H9 (cell line): ENCODE results near the gene ATG13. TPM values are rescaled to one million over a fixed set of nuclear protein-coding genes. Genes with fewer than 3 reads are reported as not detected.

Experiments used
- DNase-seq: peaks from one replicate; pipeline ENCODE4 v3.0.0-alpha.2; 2017
- H2AFZ ChIP-seq: one replicate; pipeline ENCODE4 v1.6.1; 2013; ENCODE audit warnings: mild to moderate bottlenecking, low read length, control low read depth, moderate library complexity
- H2AK5ac ChIP-seq: 2 replicates; pipeline ENCODE4 v1.6.1; 2013; ENCODE audit warnings: low read length, control low read depth, mixed read lengths; ENCODE audit not compliant: insufficient read length
- H2BK120ac ChIP-seq: one replicate; pipeline ENCODE4 v1.6.1; 2013; ENCODE audit warnings: low read depth, mild to moderate bottlenecking, low read length, control low read depth, inconsistent platforms; ENCODE audit not compliant: poor library complexity, severe bottlenecking
- H2BK12ac ChIP-seq: 2 replicates; pipeline ENCODE4 v1.6.1; 2013; ENCODE audit warnings: low read length, control low read depth, mixed read lengths, low read depth; ENCODE audit not compliant: insufficient read length
- H2BK15ac ChIP-seq: 2 replicates; pipeline ENCODE4 v1.6.1; 2013; ENCODE audit warnings: low read depth, low read length, control low read depth
- H2BK20ac ChIP-seq: one replicate; pipeline ENCODE4 v1.6.1; 2013; ENCODE audit warnings: low read depth, mild to moderate bottlenecking, low read length, control low read depth, inconsistent platforms; ENCODE audit not compliant: poor library complexity, severe bottlenecking
- H2BK5ac ChIP-seq: 2 replicates; pipeline ENCODE4 v1.6.1; 2013; ENCODE audit warnings: low read length, control low read depth, mixed read lengths; ENCODE audit not compliant: insufficient read length
- H3K14ac ChIP-seq: 2 replicates; pipeline ENCODE4 v1.6.1; 2013; ENCODE audit warnings: low read length, control low read depth; ENCODE audit not compliant: insufficient read depth
- H3K18ac ChIP-seq: 2 replicates; pipeline ENCODE4 v1.6.1; 2013; ENCODE audit warnings: low read depth, mild to moderate bottlenecking, mixed read lengths, low read length, control low read depth; ENCODE audit not compliant: insufficient read length
- H3K23ac ChIP-seq: 2 replicates; pipeline ENCODE4 v1.6.1; 2013; ENCODE audit warnings: low read length, control low read depth, mixed read lengths, low read depth; ENCODE audit not compliant: insufficient read length
- H3K23me2 ChIP-seq: 2 replicates; pipeline ENCODE4 v1.6.1; 2013; ENCODE audit warnings: low read depth, mild to moderate bottlenecking, mixed read lengths, low read length, control low read depth; ENCODE audit not compliant: insufficient read length, poor library complexity, severe bottlenecking
- H3K27ac ChIP-seq: 2 replicates; pipeline ENCODE4 v1.5.1; 2013; ENCODE audit warnings: low read length, control low read depth, mixed read lengths, low read depth; ENCODE audit not compliant: insufficient read length
- H3K27me3 ChIP-seq: 2 replicates; pipeline ENCODE4 v1.6.1; 2013; ENCODE audit warnings: low read length, control low read depth, inconsistent platforms; ENCODE audit not compliant: insufficient read depth
- H3K4ac ChIP-seq: 2 replicates; pipeline ENCODE4 v1.6.1; 2013; ENCODE audit warnings: low read depth, mild to moderate bottlenecking, control low read depth, inconsistent platforms, low read length, moderate library complexity
- H3K4me1 ChIP-seq: 2 replicates; pipeline ENCODE4 v1.6.1; 2013; ENCODE audit warnings: low read length, control low read depth, inconsistent platforms; ENCODE audit not compliant: insufficient read depth
- H3K4me2 ChIP-seq: 2 replicates; pipeline ENCODE4 v1.6.1; 2013; ENCODE audit warnings: low read length, control low read depth, mixed read lengths; ENCODE audit not compliant: insufficient read length, insufficient read depth
- H3K56ac ChIP-seq: 2 replicates; pipeline ENCODE4 v1.6.1; 2013; ENCODE audit warnings: low read depth, mild to moderate bottlenecking, mixed read lengths, low read length, control low read depth; ENCODE audit not compliant: insufficient read length
- H3K79me1 ChIP-seq: 2 replicates; pipeline ENCODE4 v1.6.1; 2013; ENCODE audit warnings: low read depth, mild to moderate bottlenecking, moderate library complexity, low read length, control low read depth, inconsistent platforms; ENCODE audit not compliant: insufficient read depth, poor library complexity, severe bottlenecking
- H3K79me2 ChIP-seq: 2 replicates; pipeline ENCODE4 v1.6.1; 2013; ENCODE audit warnings: low read length, control low read depth, inconsistent platforms; ENCODE audit not compliant: insufficient read depth
- H3K9ac ChIP-seq: 2 replicates; pipeline ENCODE4 v1.6.1; 2013; ENCODE audit warnings: low read length, control low read depth, mixed read lengths; ENCODE audit not compliant: insufficient read length; ENCODE audit errors: extremely low read depth
- H3K9me3 ChIP-seq: one replicate; pipeline ENCODE4 v1.6.1; 2013; ENCODE audit warnings: low read depth, low read length, inconsistent platforms; ENCODE audit not compliant: control insufficient read depth
- H3T11ph ChIP-seq: one replicate; pipeline ENCODE4 v1.6.1; 2013; ENCODE audit warnings: mild to moderate bottlenecking, low read length, control low read depth, inconsistent platforms
- H4K20me1 ChIP-seq: one replicate; pipeline ENCODE4 v1.6.1; 2013; ENCODE audit not compliant: control insufficient read depth, insufficient read length, insufficient read depth
- H4K5ac ChIP-seq: 2 replicates; pipeline ENCODE4 v1.6.1; 2013; ENCODE audit warnings: low read depth, mild to moderate bottlenecking, mixed read lengths, low read length, control low read depth; ENCODE audit not compliant: insufficient read length
- H4K8ac ChIP-seq: replicated peaks from 2 replicates; pipeline ENCODE4 v1.6.1; 2013; ENCODE audit warnings: low read length, control low read depth, mixed read lengths, low read depth; ENCODE audit not compliant: insufficient read length
- H4K91ac ChIP-seq: 2 replicates; pipeline ENCODE4 v1.6.1; 2013; ENCODE audit warnings: low read depth, mild to moderate bottlenecking, moderate library complexity, mixed read lengths, low read length, control low read depth; ENCODE audit not compliant: insufficient read length
- H3K27ac Mint-ChIP-seq, 3 experiments: 2 replicates in 2 of 3; 3 replicates in 1 of 3; pipeline ENCODE4 v1.8.0; 2020 to 2021; ENCODE audit warnings: mixed read lengths in 3 of 3, mild to moderate bottlenecking in 1 of 3, moderate library complexity in 1 of 3
- H3K27me3 Mint-ChIP-seq: 2 replicates; pipeline ENCODE4 v1.8.0; 2021; ENCODE audit warnings: low read depth, mild to moderate bottlenecking, moderate library complexity, mixed read lengths
- H3K36me3 Mint-ChIP-seq, 3 experiments: 2 replicates in 2 of 3; 3 replicates in 1 of 3; pipeline ENCODE4 v1.8.0; 2020 to 2021; ENCODE audit warnings: low read depth in 3 of 3, mixed read lengths in 3 of 3; ENCODE audit not compliant: insufficient read depth in 1 of 3
- H3K4me1 Mint-ChIP-seq, 2 experiments: 2 replicates each; pipeline ENCODE4 v1.8.0; 2020; ENCODE audit warnings: mixed read lengths in 2 of 2
- H3K4me3 Mint-ChIP-seq, 2 experiments: 2 replicates in 1 of 2; 3 replicates in 1 of 2; pipeline ENCODE4 v1.8.0; 2020 to 2021; ENCODE audit warnings: mild to moderate bottlenecking in 2 of 2, mixed read lengths in 2 of 2, moderate library complexity in 1 of 2
- H3K9me3 Mint-ChIP-seq, 2 experiments: 2 replicates in 1 of 2; 3 replicates in 1 of 2; pipeline ENCODE4 v1.8.0; 2020; ENCODE audit warnings: mild to moderate bottlenecking in 2 of 2, mixed read lengths in 2 of 2, moderate library complexity in 1 of 2
- WGBS: extraction: QIAGEN DNeasy Blood & Tissue Kit; methylation state at CpG from one replicate; pipeline ENCODE4 v1.1.7; 2013; ENCODE audit warnings: missing lambda C conversion rate, low lambda C conversion rate, mixed read lengths; ENCODE audit not compliant: insufficient read length; ENCODE audit errors: extremely low coverage; 5-methylcytosine and 5-hydroxymethylcytosine counted together
- total RNA-seq: library from RNA; stranded (reverse); gene quantifications from 2 replicates; pipeline ENCODE4 v1.2.1, GENCODE V29; 2021
- TF ChIP-seq, protein P1 (sequence below): fragments of 200-600 bp; sonication (generic); conservative IDR thresholded peaks from 3 replicates; pipeline ENCODE4 v1.8.0; 2021; ENCODE audit warnings: antibody characterized with exemption, mild to moderate bottlenecking

ATG13 gene
- total RNA-seq, 1 experiment from 2014 or later = 79.1 TPM

DNA sequence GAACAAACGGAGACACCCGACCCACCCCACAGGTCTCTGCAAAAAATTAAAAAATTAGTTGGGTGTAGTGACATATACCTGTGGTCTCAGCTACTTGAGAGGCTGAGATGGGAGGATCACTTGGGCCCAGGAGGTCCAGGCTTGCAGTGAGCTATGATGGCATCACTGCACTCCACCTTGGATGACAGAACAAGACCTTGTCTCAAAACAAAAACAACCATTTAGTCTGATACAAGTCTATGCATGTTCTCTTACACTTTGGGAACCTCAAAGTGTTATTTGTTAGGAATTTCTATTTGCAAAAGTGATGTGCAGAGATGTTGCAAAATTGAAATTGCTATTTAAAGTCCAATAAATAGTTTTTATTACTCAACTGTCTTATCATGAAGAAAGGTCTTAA, 14.3 kb downstream of the ATG13 start:
- Histone ChIP-seq H4K91ac (no peak overlapping the region), H4K20me1 (no peaks in the 10 kb centered on the region), H3K9ac (no peak overlapping the region), H3K4me2 (no peak overlapping the region), H3K56ac (no peak overlapping the region), H2BK120ac (no peak overlapping the region), H3K18ac (no peak overlapping the region), H2BK20ac (no peak overlapping the region), H3K27ac (no peak overlapping the region), H3K9me3 (no peaks in the 10 kb centered on the region), H2AFZ (no peak overlapping the region), H3K14ac (no peak overlapping the region), H3K27me3 (no peaks in the 10 kb centered on the region), H2AK5ac (no peak overlapping the region), H2BK15ac (no peak overlapping the region), H3K23me2 (no peaks in the 10 kb centered on the region), H3K79me2 (no peaks in the 10 kb centered on the region), H4K8ac (no peak overlapping the region), H3K23ac (no peak overlapping the region), H3T11ph (no peak overlapping the region), H2BK5ac (no peak overlapping the region), H2BK12ac (no peak overlapping the region), H3K4me1 (no peaks in the 10 kb centered on the region), H4K5ac (no peak overlapping the region), H3K4ac (no peak overlapping the region), H3K79me1 (no peaks in the 10 kb centered on the region)
- no peak overlapping the region for H3K27ac Mint-ChIP-seq
- DNase-seq = no peak
- peaks cover 2 to 25% (median 18%) of the 10 kb centered on the region in 3 experiments; a peak in 5 of 7 replicates for H3K36me3 Mint-ChIP-seq
- no peak overlapping the region for H3K4me3 Mint-ChIP-seq
- TF ChIP-seq, protein P1, sequence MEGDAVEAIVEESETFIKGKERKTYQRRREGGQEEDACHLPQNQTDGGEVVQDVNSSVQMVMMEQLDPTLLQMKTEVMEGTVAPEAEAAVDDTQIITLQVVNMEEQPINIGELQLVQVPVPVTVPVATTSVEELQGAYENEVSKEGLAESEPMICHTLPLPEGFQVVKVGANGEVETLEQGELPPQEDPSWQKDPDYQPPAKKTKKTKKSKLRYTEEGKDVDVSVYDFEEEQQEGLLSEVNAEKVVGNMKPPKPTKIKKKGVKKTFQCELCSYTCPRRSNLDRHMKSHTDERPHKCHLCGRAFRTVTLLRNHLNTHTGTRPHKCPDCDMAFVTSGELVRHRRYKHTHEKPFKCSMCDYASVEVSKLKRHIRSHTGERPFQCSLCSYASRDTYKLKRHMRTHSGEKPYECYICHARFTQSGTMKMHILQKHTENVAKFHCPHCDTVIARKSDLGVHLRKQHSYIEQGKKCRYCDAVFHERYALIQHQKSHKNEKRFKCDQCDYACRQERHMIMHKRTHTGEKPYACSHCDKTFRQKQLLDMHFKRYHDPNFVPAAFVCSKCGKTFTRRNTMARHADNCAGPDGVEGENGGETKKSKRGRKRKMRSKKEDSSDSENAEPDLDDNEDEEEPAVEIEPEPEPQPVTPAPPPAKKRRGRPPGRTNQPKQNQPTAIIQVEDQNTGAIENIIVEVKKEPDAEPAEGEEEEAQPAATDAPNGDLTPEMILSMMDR = no peak
- H3K9me3 Mint-ChIP-seq = no peaks in the 10 kb centered on the region
- H3K27me3 Mint-ChIP-seq = no peaks in the 10 kb centered on the region
- no CpG with 5 or more reads among the region's 2 CpGs for WGBS
- no peaks in the 10 kb centered on the region for H3K4me1 Mint-ChIP-seq
